ENCODE measurements around the gene PRKG1. TPM values are rescaled to one million over a fixed set of nuclear protein-coding genes. Genes with fewer than 3 reads are reported as not detected.

The PRKG1 gene
- total and polyA plus RNA-seq, 2 of the 4 experiments (the other 2 are of a cell fraction): 3.5 to 18.3 TPM

DNA sequence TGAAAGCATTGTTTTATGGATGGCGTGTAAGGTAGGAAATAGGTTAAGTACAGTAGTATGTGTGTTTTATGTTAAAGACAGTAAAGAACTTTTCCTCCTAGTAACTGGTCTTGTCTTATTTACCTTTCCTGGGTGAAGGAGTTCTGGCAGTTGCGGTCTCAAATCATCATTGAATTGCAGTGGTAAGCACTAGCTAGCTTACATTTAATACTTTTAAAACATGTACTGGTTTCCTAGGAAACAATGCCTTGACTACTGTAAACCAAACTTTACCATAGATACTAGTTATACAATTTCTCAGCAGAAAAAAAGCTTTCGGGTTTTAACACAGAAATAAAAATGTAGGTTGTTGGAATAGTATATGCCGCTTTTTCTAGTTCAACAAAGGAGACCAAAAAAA lies 37.7 kb downstream of the PRKG1 start:
- dilution Hi-C loops (cut with HindIII; ENCODE audit: low sequenced_read_pairs, unreplicated experiment) (no loop called here), in situ Hi-C loops (cut with MboI; ENCODE audit: low sequenced_read_pairs) (no loop called here), intact Hi-C loops (cut with micrococcal nuclease) (no loop called here)
- Histone ChIP-seq H3K27me3 (ENCODE audit: control insufficient read depth, insufficient read depth, low read length) (no peaks in the 10 kb centered on the region), H3K27ac (ENCODE audit: insufficient read depth, low read length) (no peak overlapping the region), H3K79me1 (ENCODE audit: low read depth in 1 of 2, low read length in 2 of 2) (peaks cover 30 to 49% of the 10 kb centered on the region in 2 experiments), H3K9ac (ENCODE audit: low read depth, low read length) (no peak overlapping the region), H3K4me2 (ENCODE audit: low read depth, low read length) (no peak overlapping the region; the same call in 1 of the 2 replicates), H3K9me1 (ENCODE audit: insufficient read depth, low read length) (peaks cover 2% of the 10 kb centered on the region), H4K5ac (ENCODE audit: low read depth, low read length) (peak overlapping the region; percentile 70; the same call in 1 of the 2 replicates), H2BK120ac (ENCODE audit: low read depth, low read length) (peak overlapping the region; percentile 36), H3K18ac (ENCODE audit: low read depth, low read length) (peak overlapping the region; percentile 88; the same call in 1 of the 2 replicates), H3K56ac (ENCODE audit: extremely low read depth, insufficient read depth, low read length) (no peak overlapping the region), H3K14ac (replicated peaks; ENCODE audit: low read depth, low read length) (no peak overlapping the region), H2AK9ac (replicated peaks; ENCODE audit: low read depth, low read length, poor library complexity) (no peak overlapping the region), H3K23ac (ENCODE audit: low read depth, low read length) (no peak overlapping the region), H4K8ac (ENCODE audit: low read depth in 2 of 2, low read length in 2 of 2) (peak overlapping the region; percentile 22 to 35; a peak in 2 of 4 replicates), H3K9me3 (ENCODE audit: control insufficient read depth, insufficient read depth, low read length) (no peaks in the 10 kb centered on the region), H4K91ac (ENCODE audit: insufficient read depth, low read depth, low read length) (no peak overlapping the region), H2BK20ac (ENCODE audit: low read depth, low read length) (no peak overlapping the region), H2AK5ac (ENCODE audit: low read depth, low read length) (no peak overlapping the region), H3K4me3 (ENCODE audit: insufficient read depth, low read depth, low read length) (no peak overlapping the region), H2BK15ac (ENCODE audit: low read depth, low read length) (peak overlapping the region; percentile 47; the same call in 2 of the 3 replicates), H4K20me1 (ENCODE audit: insufficient read depth, low read length) (no peaks in the 10 kb centered on the region; the same call in 1 of the 2 replicates), H2BK5ac (ENCODE audit: low read depth, low read length, poor library complexity, severe bottlenecking) (no peak overlapping the region), H3K4ac (ENCODE audit: low read depth, low read length) (peak overlapping the region; percentile 34; the same call in 1 of the 2 replicates), H3K36me3 (ENCODE audit: control insufficient read depth, insufficient read depth, low read length) (no peaks in the 10 kb centered on the region), H2AFZ (replicated peaks; ENCODE audit: low read length, poor library complexity) (no peak overlapping the region), H3K4me1 (ENCODE audit: control insufficient read depth, insufficient read depth, low read length) (peaks cover 13% of the 10 kb centered on the region; the same call in 1 of the 2 replicates)
- peak; percentile 19 for DNase-seq
- ATAC-seq (ENCODE audit: low read depth): no peak
- CTCF ChIA-PET: no interaction called here
- 100% methylated on average over 1 of the region's 4 CpGs; no CpG with 5 or more reads in 1 of the 2 experiments for WGBS, 2 experiments (ENCODE audit: extremely low coverage in 2 of 2, insufficient read length in 1 of 2)
- BruUV-seq (replicated peaks): no TSS peak
- POLR2A ChIA-PET (ENCODE audit: unreplicated experiment): no interaction called here
- TF ChIP-seq NFE2L2 (IDR thresholded peaks at IDR 0.05; ENCODE audit: low read depth, low read length): no peak
- no peak for TF ChIP-seq RFX5 (IDR thresholded peaks at IDR 0.05; ENCODE audit: low read depth, low read length)
